Measurements from ENCODE around the gene SPEF2. TPM values are rescaled to one million over a fixed set of nuclear protein-coding genes. Genes with fewer than 3 reads are reported as not detected.

Gene SPEF2
- total RNA-seq, 4 donors from 2014 or later: 0.49 to 2.8 (median 1.8) TPM

GRCh38 chr5:35860686-35861085 lies 243.0 kb downstream of the SPEF2 start:
- WGBS, 2 donors: 78 to 88% methylated on average over 1 of the region's 1 CpG
- DNase-seq (ENCODE audit: low spot score in 2 of 2): no peak
- intact Hi-C loops (cut with DNase I; ENCODE audit: low total_unique reads): no loop called here
- H3K4me3 ChIP-seq (ENCODE audit: low read depth, poor library complexity, severe bottlenecking): no peak overlapping the region
- TF ChIP-seq POLR2A (IDR thresholded peaks at IDR 0.05): no peak
- TF ChIP-seq, protein P1, sequence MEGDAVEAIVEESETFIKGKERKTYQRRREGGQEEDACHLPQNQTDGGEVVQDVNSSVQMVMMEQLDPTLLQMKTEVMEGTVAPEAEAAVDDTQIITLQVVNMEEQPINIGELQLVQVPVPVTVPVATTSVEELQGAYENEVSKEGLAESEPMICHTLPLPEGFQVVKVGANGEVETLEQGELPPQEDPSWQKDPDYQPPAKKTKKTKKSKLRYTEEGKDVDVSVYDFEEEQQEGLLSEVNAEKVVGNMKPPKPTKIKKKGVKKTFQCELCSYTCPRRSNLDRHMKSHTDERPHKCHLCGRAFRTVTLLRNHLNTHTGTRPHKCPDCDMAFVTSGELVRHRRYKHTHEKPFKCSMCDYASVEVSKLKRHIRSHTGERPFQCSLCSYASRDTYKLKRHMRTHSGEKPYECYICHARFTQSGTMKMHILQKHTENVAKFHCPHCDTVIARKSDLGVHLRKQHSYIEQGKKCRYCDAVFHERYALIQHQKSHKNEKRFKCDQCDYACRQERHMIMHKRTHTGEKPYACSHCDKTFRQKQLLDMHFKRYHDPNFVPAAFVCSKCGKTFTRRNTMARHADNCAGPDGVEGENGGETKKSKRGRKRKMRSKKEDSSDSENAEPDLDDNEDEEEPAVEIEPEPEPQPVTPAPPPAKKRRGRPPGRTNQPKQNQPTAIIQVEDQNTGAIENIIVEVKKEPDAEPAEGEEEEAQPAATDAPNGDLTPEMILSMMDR (IDR thresholded peaks at IDR 0.05): no peak

DNA sequence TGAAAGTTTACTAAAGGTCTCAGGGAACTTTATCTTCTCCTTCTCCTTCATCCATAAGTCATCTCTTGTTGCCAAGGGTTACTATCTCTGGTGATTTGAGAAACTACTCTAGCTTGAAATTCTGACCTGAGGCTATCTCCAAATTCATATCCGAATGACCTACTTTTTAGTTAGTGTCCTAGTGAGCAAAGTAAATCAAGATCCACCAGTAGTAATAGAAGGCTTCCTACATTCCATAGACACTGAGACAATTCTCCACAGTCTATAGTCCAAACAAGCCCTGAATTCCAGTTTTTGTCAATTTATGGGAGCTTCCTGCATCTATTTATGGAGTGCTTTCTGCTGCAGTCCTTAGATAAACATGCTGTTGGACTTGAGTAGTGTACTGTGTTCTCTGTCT lies 244.1 kb downstream of the SPEF2 start:
- H3K4me3 ChIP-seq (ENCODE audit: low read depth, poor library complexity, severe bottlenecking): no peak overlapping the region
- TF ChIP-seq, protein P1 (IDR thresholded peaks at IDR 0.05): no peak
- no peak for TF ChIP-seq POLR2A (IDR thresholded peaks at IDR 0.05)
- 42 to 56% methylated on average over 1 of the region's 1 CpG for WGBS, 2 donors
- DNase-seq (ENCODE audit: low spot score in 2 of 2): no peak
- intact Hi-C loops (cut with DNase I; ENCODE audit: low total_unique reads): no loop called here

DNA sequence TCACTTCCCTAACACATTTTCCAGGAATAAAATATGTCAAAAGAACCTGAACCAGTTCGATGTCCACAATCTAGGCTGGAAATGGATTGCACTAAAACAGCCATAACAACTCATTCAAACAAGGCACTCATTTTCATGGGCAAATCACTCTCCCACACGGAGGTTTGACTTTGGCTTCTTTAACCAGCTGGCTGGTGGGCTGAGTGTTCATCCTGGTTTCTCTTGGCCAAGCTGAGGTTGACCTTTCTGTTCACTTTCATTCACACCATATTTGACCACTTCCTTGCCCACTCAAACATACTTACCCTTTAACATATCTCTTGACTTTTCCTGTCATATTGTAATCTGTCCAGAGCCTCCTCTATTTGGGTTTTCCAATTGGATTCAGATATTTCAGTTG lies 244.5 kb downstream of the SPEF2 start:
- no peak for DNase-seq (ENCODE audit: low spot score in 2 of 2)
- no peak overlapping the region for H3K4me3 ChIP-seq (ENCODE audit: low read depth, poor library complexity, severe bottlenecking)
- TF ChIP-seq, protein P1 (IDR thresholded peaks at IDR 0.05): no peak
- TF ChIP-seq POLR2A (IDR thresholded peaks at IDR 0.05): no peak
- intact Hi-C loops (cut with DNase I; ENCODE audit: low total_unique reads): no loop called here
- WGBS, 2 donors: 66 to 79% methylated on average over 2 of the region's 2 CpGs

- 52 to 62% methylated on average over 3 of the region's 3 CpGs for WGBS, 2 donors
- intact Hi-C loops (cut with DNase I; ENCODE audit: low total_unique reads): no loop called here
- no peak for DNase-seq (ENCODE audit: low spot score in 2 of 2)
- no peak overlapping the region for H3K4me3 ChIP-seq (ENCODE audit: low read depth, poor library complexity, severe bottlenecking)
- no peak for TF ChIP-seq POLR2A (IDR thresholded peaks at IDR 0.05)
- TF ChIP-seq, protein P1 (IDR thresholded peaks at IDR 0.05): no peak
These were observed 245.5 kb downstream of the SPEF2 start for GRCh38 chr5:35863159-35863558.

Other genes starting within 250 kb of the SPEF2 start
- gene IL7R, start 239.0 kb downstream of the SPEF2 start, total RNA-seq: 1 to 10 TPM; 1.4 to 5.5 (median 4.4) TPM